ENCODE measurements around the gene HAUS3. TPM values are rescaled to one million over a fixed set of nuclear protein-coding genes. Genes with fewer than 3 reads are reported as not detected.

Gene HAUS3
- polyA plus RNA-seq, 3 donors: 4.4 to 5.5 (median 5.0) TPM

GRCh38 chr4:2247128-2248043 is 5.5 kb upstream of the HAUS3 start:
- Mint-ChIP-seq H3K27me3 (ENCODE audit: low read depth in 3 of 3) (no peaks in the 10 kb centered on the region), H3K4me3 (no peak overlapping the region), H3K9me3 (no peaks in the 10 kb centered on the region), H3K27ac (no peak overlapping the region), H3K4me1 (peaks cover 26% of the 10 kb centered on the region), H3K36me3 (peaks cover 21 to 42% of the 10 kb centered on the region in 2 donors)
- Histone ChIP-seq H2AFZ (ENCODE audit: insufficient read depth, low read depth, low read length, poor library complexity, severe bottlenecking) (no peak overlapping the region), H3K27ac (ENCODE audit: low read depth in 1 of 2, low read length in 2 of 2) (no peak overlapping the region), H3K36me3 (replicated peaks in 1 of 2; ENCODE audit: control insufficient read depth in 1 of 2, insufficient read depth in 2 of 2, low read length in 2 of 2) (peaks cover 37 to 43% of the 10 kb centered on the region in 2 donors), H3K9ac (ENCODE audit: insufficient read depth, low read length, poor library complexity, severe bottlenecking) (no peak overlapping the region), H4K20me1 (ENCODE audit: insufficient read depth, low read length) (peaks cover 21% of the 10 kb centered on the region), H3K9me3 (replicated peaks in 1 of 2; ENCODE audit: control insufficient read depth in 1 of 2, insufficient read depth in 1 of 2, low read length in 2 of 2) (no peaks in the 10 kb centered on the region), H3K4me3 (replicated peaks in 1 of 3; ENCODE audit: low read depth in 2 of 3, low read length in 3 of 3) (no peak overlapping the region), H3K27me3 (ENCODE audit: control insufficient read depth in 2 of 2, insufficient read depth in 2 of 2, low read length in 2 of 2) (no peaks in the 10 kb centered on the region), H3K79me2 (ENCODE audit: insufficient read depth, low read length) (no peaks in the 10 kb centered on the region), H3K4me2 (replicated peaks; ENCODE audit: extremely low read depth, low read length, poor library complexity, severe bottlenecking) (no peak overlapping the region), H3K4me1 (ENCODE audit: control insufficient read depth in 1 of 2, insufficient read depth in 2 of 2, low read length in 2 of 2) (peaks cover 22% of the 10 kb centered on the region in 2 donors)
- TF ChIP-seq, protein P1, sequence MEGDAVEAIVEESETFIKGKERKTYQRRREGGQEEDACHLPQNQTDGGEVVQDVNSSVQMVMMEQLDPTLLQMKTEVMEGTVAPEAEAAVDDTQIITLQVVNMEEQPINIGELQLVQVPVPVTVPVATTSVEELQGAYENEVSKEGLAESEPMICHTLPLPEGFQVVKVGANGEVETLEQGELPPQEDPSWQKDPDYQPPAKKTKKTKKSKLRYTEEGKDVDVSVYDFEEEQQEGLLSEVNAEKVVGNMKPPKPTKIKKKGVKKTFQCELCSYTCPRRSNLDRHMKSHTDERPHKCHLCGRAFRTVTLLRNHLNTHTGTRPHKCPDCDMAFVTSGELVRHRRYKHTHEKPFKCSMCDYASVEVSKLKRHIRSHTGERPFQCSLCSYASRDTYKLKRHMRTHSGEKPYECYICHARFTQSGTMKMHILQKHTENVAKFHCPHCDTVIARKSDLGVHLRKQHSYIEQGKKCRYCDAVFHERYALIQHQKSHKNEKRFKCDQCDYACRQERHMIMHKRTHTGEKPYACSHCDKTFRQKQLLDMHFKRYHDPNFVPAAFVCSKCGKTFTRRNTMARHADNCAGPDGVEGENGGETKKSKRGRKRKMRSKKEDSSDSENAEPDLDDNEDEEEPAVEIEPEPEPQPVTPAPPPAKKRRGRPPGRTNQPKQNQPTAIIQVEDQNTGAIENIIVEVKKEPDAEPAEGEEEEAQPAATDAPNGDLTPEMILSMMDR (IDR thresholded peaks at IDR 0.05): no peak
- intact Hi-C loops (cut with micrococcal nuclease): loop anchor here in 1 of 2 donors (10.0 kb wide), 1 partner anchor 673 kb away; no protein-coding TSS in a partner anchor
- 98% methylated on average over 32 of the region's 42 CpGs for WGBS (ENCODE audit: insufficient coverage)
- peak in 1 of 3 donors; percentile 2 for DNase-seq

DNA sequence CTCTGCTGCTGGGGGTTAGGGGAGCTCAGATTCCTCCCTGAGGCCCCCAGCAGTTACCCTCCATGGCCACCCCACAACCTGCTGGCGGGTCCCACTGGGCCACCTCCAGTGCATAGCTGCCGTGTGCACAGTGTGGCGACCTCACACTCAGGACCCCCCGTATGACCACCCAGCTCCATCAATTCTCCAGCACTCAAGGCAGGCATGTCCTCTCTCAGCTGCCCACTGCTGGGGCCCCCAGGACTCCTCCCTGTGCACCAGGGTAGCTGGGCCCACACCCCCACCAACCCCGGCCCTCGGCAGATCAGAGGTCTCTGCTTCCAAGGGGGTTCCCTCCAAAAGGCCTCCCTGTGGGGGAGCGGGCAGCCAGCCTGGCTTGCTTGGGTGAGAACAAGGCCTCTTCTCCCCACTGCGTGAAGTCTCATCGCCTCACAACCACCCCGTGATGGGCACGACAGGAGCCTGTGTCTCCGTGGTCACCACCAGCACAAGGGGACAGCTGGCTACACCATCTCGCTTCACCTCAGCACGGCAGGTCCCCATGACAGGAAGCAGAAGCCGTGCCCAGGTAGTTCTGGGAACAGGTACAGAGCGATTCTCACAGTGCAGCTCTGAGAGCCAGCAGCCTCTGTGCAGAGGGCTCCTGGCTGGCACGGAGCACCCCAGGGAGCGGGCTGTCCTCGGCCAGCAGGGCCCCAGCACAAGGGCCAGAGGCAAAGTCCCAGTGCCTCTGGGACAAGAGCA is 4.6 kb upstream of the HAUS3 start:
- peaks cover 28% of the 10 kb centered on the region for H3K4me1 Mint-ChIP-seq

More for the DNA sequence above, 4.6 kb upstream of the HAUS3 start:
- no peaks in the 10 kb centered on the region for H3K27me3 ChIP-seq (ENCODE audit: control insufficient read depth in 2 of 2, insufficient read depth in 2 of 2, low read length in 2 of 2)
- H3K4me3 Mint-ChIP-seq: no peak overlapping the region
- no peak overlapping the region for H3K4me3 ChIP-seq (replicated peaks in 1 of 3; ENCODE audit: low read depth in 2 of 3, low read length in 3 of 3)
- TF ChIP-seq, protein P1 (IDR thresholded peaks at IDR 0.05): no peak
- no peaks in the 10 kb centered on the region for H3K27me3 Mint-ChIP-seq (ENCODE audit: low read depth in 3 of 3)
- H3K27ac Mint-ChIP-seq: peak overlapping the region in 1 of 7 donors; percentile 58
- H3K4me2 ChIP-seq (replicated peaks; ENCODE audit: extremely low read depth, low read length, poor library complexity, severe bottlenecking): no peak overlapping the region
- H3K79me2 ChIP-seq (ENCODE audit: insufficient read depth, low read length): peaks cover 3% of the 10 kb centered on the region
- H3K9ac ChIP-seq (ENCODE audit: insufficient read depth, low read length, poor library complexity, severe bottlenecking): no peak overlapping the region
- no peaks in the 10 kb centered on the region for H3K9me3 Mint-ChIP-seq
- peaks cover 29 to 35% of the 10 kb centered on the region in 2 donors for H3K36me3 ChIP-seq (replicated peaks in 1 of 2; ENCODE audit: control insufficient read depth in 1 of 2, insufficient read depth in 2 of 2, low read length in 2 of 2)
- H2AFZ ChIP-seq (ENCODE audit: insufficient read depth, low read depth, low read length, poor library complexity, severe bottlenecking): no peak overlapping the region
- H3K9me3 ChIP-seq (replicated peaks in 1 of 2; ENCODE audit: control insufficient read depth in 1 of 2, insufficient read depth in 1 of 2, low read length in 2 of 2): no peaks in the 10 kb centered on the region
- peaks cover 24% of the 10 kb centered on the region in 2 donors for H3K4me1 ChIP-seq (ENCODE audit: control insufficient read depth in 1 of 2, insufficient read depth in 2 of 2, low read length in 2 of 2)
- intact Hi-C loops (cut with micrococcal nuclease): loop anchor here in 1 of 2 donors (10.0 kb wide), 1 partner anchor 672 kb away; no protein-coding TSS in a partner anchor
- 96% methylated on average over 19 of the region's 19 CpGs for WGBS (ENCODE audit: insufficient coverage)
- H3K36me3 Mint-ChIP-seq: peaks cover 19 to 35% of the 10 kb centered on the region in 2 donors
- peak in 1 of 3 donors; percentile 3 for DNase-seq
- H3K27ac ChIP-seq (ENCODE audit: low read depth in 1 of 2, low read length in 2 of 2): no peak overlapping the region
- H4K20me1 ChIP-seq (ENCODE audit: insufficient read depth, low read length): peaks cover 19% of the 10 kb centered on the region
